ENCODE results near the gene RBM47.
A peak's percentile ranks its signal among the peaks of the same experiment; 100 is the strongest.
"Not testable (repeated sequence)": the region's sequence is repeated elsewhere in the genome, so short reads cannot be mapped to it uniquely, and the experiment has no call there.

RBM47 gene

DNA sequence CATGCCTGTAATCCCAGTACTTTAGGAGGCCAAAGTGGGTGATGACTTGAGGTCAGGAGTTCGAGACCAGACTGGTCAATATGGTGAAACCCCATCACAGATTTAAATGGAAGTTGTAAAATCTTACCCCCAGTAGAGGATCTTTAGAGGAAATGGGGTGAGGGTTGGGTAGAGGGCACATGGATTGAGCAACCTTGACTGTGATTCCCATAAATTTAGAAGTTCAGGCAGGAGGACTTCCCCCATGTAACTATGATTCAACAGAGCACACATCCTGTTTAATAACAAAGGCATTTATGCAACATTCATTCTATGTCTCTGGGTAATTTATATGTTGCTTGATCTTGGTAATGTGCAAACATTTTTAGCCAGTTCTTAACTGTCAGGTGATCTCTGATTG is 143.1 kb downstream of the RBM47 start:
- no peak for DNase-seq (ENCODE audit: low spot score)

GRCh38 chr4:40484346-40485090 is 145.1 kb downstream of the RBM47 start:
- DNase-seq (ENCODE audit: low spot score) = no peak

DNA sequence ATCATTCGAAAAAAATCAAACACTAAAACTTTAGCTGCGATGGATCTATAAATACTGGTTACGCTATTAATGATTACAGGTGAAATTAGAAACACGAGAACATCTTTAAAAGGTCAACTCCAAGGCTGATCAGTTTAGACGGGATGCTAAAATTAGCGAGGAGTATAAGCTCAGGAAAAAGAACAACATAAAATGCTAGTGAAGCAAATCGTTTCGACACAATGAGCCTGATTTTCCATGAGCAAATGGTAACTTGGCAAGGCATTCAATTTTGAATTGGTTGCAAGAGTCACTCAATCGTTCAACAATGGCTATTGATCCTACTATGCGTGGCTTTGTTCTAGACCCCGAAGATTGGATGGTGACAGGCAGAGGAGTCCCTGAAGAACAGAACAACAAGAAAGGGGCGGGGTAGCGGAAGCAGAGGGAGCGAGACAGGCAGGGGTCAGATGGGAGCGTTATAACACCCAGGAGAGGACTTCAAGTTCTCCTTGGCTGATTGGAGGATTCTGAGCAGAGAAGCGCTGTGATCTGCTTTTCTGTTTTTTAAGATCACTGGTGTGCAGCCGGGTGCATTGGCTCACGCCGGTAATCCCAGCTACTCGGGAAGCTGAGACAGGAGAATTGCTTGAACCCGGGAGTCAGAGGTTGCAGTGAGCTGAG is 146.5 kb downstream of the RBM47 start:
- DNase-seq (ENCODE audit: low spot score) = no peak

DNA sequence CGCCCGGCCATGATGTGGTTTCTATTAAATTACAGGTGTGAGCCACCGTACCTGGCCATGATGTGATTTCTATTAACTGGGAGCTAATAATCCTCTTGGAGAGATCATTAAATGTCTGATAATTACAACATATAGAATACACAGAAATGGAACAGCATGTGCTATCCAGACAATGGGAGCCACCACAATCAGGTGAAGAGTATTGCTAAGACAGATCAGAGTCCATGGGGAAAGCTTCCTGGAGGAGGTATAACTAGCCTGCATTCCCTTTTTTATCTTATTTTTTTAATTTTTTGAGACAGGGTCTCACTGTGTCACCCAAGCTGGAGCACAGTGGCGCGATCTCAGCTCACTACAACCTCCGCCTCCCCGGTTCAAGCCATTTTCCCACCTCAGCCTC is 147.7 kb downstream of the RBM47 start:
- no peak for DNase-seq (ENCODE audit: low spot score)

GRCh38 chr4:40480291-40480690 is 149.4 kb downstream of the RBM47 start:
- DNase-seq (ENCODE audit: low spot score) = no peak

DNA sequence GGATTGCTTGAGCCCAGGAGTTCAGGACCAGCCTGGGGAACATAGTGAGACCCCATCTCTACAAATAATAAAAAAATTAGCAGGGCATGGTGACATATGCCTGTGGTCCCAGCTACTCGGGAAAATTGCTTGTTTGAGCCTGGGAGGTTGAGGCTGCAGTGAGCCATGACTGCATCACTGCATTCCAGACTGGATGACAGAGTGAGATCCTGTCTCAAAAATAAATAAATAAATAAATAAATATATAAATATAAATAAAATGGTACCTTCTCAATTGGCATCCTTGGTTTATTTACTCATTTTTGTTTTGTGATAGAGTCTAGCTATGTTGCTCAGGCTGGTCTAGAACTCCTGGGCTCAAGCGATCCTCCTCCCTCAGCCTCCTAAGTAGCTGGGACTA is 150.3 kb downstream of the RBM47 start:
- DNase-seq (ENCODE audit: low spot score) = no peak

- peak; percentile 69 for DNase-seq (ENCODE audit: low spot score)
Measured at GRCh38 chr4:40475609-40476008, 154.1 kb downstream of the RBM47 start.

- DNase-seq (ENCODE audit: low spot score) = peak; percentile 68
Measured at GRCh38 chr4:40473578-40474388, 155.9 kb downstream of the RBM47 start.

GRCh38 chr4:40471923-40472322 is 157.7 kb downstream of the RBM47 start:
- DNase-seq (ENCODE audit: low spot score) = no peak

DNA sequence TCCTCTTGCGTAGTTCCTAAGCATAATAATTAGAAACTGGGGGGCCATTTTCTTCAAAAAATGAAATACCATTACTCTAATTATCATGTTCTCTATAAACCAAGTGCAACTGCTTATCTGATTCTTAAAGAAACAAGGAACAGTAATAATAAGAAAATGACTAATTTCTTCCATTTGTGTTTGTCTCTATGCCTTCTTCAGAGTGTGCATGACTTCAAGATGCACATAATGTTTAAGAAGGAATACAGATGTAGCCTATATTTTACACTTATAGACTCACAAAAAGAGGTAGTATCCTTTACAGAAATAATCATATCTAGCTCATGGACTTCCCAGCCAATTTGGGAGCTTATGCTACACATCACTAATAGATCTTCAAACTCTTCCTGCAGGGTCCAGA is 162.9 kb downstream of the RBM47 start:
- DNase-seq (ENCODE audit: low spot score) = no peak

GRCh38 chr4:40462326-40462725 is 167.3 kb downstream of the RBM47 start:
- no peak for DNase-seq (ENCODE audit: low spot score)

- no peak for DNase-seq (ENCODE audit: low spot score)
Measured at GRCh38 chr4:40461879-40462278, 167.8 kb downstream of the RBM47 start.

DNA sequence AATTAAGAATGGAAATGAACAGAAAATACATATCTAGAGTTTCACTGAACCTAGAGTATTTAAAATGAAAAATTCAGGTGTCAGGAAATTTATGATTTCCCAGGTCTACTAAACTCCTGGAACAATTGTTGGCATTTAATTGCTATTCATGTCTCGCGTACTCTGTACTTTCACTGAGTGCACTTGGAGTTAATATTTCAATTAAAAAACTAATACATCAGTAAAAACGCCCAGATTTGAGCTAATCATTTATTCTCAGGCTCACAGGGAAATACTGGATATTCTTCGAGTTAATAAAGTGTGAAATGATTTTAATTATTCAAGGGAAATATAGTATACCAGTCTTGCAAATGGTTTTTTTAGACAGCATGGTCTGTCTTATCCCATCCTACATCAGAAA is 168.6 kb downstream of the RBM47 start:
- no peak for DNase-seq (ENCODE audit: low spot score)

- DNase-seq (ENCODE audit: low spot score) = no peak
Measured at GRCh38 chr4:40458683-40459082, 171.0 kb downstream of the RBM47 start.

DNA sequence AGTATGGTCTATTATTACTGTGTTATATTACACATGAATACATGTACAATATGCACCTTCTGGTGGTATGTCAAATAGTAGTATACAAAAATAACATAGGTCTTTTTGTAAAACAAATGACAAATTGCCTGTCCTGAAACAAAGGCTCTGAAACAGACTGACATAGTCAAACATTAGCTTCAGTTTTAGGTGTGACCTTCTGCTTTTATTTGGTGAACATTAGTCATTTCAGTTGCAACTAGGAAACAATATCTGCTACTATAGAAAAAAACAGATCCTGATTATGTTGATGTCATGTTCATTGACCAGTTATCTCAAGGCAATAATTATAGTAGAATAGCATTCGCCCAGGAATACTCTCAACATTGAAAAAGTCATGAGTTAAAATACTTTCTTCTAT is 171.6 kb downstream of the RBM47 start:
- DNase-seq (ENCODE audit: low spot score) = peak; percentile 49

GRCh38 chr4:40455340-40455902 is 174.2 kb downstream of the RBM47 start:
- no peak for DNase-seq (ENCODE audit: low spot score)

GRCh38 chr4:40454816-40455215 is 174.8 kb downstream of the RBM47 start:
- DNase-seq (ENCODE audit: low spot score) = no peak

DNA sequence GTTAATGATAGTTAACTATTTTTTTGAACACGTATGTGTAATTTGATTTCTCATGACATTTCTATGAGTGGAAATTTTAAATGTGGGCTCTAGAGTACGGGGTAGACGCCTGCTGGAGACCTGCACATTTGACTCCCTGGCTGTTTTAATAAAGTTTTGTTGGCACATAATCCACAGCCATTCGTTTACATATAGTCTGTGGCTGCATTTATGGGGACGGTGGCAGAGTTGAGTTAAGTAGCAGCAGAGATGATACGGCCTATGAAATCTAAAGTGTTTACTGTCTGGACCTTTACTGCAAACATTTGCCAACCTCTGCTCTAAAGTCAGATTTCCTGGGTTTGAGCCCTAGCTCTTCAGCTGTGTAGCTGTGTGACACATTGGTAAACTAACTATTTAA is 175.8 kb downstream of the RBM47 start:
- DNase-seq (ENCODE audit: low spot score) = no peak

DNA sequence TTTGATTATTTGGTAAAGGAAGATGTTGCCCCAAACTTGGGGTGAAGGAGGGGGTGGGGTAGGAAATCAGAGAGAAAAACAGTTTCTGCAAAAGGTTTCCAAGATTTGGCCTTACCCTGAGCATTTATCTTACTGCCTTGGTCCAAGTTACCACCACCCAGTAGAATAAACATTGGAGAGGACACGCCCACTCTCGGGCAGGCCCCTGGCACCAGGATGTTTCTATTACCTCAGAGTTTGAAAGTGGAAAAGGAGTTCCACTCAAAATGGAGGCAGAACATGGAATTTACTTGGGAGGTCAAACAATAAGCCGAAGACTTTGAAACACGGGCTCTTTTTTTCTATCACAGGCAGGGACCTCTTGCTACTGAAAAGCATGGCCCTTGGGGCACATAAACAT is 180.8 kb downstream of the RBM47 start:
- DNase-seq (ENCODE audit: low spot score) = peak; percentile 43

GRCh38 chr4:40446839-40447238 is 182.8 kb downstream of the RBM47 start:
- DNase-seq (ENCODE audit: low spot score) = no peak

GRCh38 chr4:40446261-40446750 is 183.4 kb downstream of the RBM47 start:
- not testable (repeated sequence) for DNase-seq (ENCODE audit: low spot score)

GRCh38 chr4:40445671-40446070 is 184.0 kb downstream of the RBM47 start:
- DNase-seq (ENCODE audit: low spot score) = no peak

Data from LoVo (cell line).